ENCODE measurements around the gene JAG1.
"Not testable (repeated sequence)": the region's sequence is repeated elsewhere in the genome, so short reads cannot be mapped to it uniquely, and the experiment has no call there.

JAG1 gene

GRCh38 chr20:10634683-10635411, 39.0 kb downstream of the JAG1 start:
- DNase-seq = no peak

- no peak for DNase-seq
These were observed 39.6 kb downstream of the JAG1 start for GRCh38 chr20:10634211-10634610.

DNA sequence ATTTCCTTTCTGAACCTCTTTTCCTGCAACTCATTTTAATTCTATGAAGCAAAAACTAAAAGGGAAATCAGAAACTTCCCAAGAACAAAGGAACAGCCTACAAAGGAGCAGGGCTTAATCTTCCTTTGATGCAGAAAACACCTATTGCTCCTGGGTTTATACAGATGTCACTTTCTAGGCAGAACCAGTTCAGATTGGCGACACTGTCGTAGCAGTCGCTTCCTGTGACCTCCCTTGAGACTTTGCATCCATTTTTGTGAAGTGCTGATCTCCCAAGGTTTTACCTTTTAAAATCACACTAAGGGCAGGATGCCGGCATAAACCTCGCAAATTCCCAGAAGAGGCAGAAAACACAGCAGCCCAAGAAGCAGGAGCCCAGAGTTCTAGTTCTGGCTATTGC, 40.1 kb downstream of the JAG1 start:
- DNase-seq = no peak

GRCh38 chr20:10632721-10633509, 40.9 kb downstream of the JAG1 start:
- no peak for DNase-seq

DNA sequence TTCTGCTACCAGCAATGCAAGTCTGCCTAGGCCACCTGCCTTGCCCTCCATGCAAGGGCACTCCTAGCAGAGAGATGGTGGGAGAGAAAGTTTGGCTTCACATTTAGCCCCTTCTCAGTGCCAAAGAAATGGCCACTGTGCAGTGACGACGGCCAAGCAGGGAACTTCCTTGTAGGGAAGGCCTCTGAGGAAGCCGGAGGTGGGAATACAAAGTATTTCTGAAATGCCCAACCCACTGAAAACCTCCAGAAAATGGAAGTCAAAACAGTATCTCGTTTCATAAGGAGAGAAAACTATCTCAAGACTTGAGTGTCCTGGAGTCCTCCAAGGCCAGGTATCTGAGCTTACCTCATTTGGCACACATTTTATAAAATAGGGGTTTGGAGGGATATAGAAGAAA, 42.7 kb downstream of the JAG1 start:
- no peak for DNase-seq

GRCh38 chr20:10629946-10630650, 43.7 kb downstream of the JAG1 start:
- DNase-seq = no peak

DNA sequence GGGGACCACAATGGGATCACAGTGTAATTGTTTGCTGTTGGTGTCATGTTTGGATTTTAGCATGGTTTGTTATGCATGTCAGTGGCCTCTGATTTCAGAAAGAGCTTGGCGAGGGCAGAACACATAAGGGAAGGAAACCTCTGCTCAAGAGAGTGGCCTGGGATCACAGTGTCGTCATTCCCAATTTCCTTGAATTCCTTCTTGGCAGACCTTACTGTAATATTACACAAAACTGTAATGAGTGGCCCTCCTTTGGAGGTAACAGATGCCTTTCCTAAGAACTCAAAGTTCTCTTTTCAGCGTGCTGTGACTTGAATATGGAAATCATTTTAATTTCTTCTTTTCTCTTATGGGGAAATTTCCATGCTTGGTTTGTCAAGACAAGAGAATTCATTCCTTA, 46.9 kb downstream of the JAG1 start:
- no peak for DNase-seq

DNA sequence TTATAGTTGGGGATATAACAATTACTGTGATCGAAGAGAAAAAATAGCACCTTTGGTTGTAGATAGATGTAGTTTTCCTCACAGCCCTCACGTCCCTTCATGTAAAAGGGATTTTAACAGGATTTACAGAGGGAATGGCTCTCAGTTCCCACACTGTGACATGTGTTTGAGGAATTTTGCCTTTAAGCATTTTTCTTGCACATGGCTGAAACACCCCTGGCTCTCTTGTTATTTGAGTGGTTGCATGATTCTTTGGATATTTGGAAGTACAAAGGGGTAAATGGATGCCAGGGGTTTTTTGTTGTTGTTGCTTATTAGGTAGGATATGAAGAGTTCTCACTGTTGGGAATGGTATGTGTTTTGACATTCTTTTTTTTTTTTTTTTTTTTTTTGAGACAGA, 48.2 kb downstream of the JAG1 start:
- DNase-seq = no peak

GRCh38 chr20:10622657-10623418, 51.0 kb downstream of the JAG1 start:
- DNase-seq = no peak

DNA sequence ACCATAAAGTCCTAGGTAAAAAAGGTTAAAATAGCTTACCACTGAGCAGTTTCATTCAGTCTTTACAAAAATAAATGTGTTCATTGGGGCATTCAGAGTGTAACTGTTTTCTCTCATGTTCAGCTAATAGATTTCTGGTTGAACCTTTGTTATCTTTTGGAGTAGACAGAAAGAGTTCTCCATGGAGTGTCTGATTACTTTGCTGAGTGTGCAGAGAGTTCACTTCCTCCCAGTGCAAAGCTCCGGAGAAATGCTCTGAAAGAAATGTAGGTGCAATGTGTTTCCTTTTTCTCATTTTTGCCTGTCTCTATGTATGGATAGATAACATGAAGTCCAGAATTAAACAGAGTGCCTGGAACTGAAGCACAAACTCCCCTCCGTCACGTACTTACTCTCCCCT, 52.6 kb downstream of the JAG1 start:
- no peak for DNase-seq

DNA sequence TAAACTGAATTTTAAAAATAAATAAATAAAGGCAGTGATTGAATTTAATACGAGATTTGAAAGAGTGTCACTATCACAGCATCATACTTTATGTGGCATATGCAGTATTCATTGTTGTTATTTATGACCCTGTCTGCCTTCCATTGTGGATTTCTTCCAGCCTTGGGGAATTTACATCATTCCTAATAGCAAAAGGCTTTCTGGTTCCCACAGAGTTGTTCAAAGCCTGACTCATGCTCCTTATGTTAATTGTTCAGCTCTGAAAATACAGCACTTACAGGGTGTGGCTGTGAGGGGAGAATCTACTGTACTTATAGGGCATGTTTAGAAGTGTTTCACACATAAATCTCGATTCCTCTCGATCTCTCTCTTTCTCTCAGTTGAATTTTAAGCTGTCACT, 54.4 kb downstream of the JAG1 start:
- DNase-seq = no peak

GRCh38 chr20:10618611-10619245, 55.1 kb downstream of the JAG1 start:
- no peak for DNase-seq

DNA sequence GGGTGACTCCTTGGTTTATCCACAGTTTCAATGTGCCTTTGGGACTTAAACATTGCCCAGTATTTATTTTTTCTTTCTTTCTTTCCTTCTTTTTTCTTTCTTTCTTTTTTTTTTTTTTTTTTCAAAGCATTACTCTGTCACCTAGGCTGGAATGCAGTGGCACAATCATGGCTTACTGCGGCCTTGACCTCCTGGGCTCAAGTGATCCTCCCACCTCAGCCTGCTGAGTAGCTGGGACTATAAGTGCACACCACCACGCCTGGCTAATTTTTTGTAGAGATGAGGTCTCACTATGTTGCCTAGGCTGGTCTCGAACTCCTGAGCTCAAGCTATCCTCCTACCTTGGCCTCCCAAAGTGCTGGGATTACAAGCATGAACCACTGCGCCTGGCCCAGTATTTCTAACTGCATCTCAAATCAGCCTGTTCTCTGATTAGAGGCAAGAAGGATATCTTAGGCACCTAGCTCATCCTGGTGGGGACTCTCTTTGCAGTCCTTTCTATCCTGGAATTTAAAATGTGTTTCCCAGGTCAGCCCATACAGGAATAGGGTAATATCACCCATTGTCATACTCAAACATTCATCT, 56.2 kb downstream of the JAG1 start:
- not testable (repeated sequence) for DNase-seq

DNA sequence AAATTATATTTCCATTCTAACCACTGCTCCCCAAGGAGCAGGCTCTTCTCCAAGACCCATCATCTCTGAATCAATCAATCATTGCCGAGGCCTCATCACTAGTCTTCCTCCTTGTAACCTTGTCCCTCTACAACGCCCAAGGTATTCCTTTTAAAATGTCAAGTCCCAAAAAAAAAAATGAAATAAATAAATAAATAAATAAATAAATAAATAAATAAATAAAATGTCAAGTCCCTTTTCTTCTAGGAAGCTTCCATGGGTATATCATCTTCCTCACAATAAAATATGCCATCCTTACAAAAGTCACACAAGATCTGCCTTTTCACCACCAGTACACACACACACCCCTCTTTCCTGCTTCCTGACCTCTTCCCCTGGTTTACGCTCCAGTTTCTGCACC, 57.6 kb downstream of the JAG1 start:
- no peak for DNase-seq

GRCh38 chr20:10613911-10614310, 59.9 kb downstream of the JAG1 start:
- no peak for DNase-seq

GRCh38 chr20:10613426-10613825, 60.4 kb downstream of the JAG1 start:
- not testable (repeated sequence) for DNase-seq

DNA sequence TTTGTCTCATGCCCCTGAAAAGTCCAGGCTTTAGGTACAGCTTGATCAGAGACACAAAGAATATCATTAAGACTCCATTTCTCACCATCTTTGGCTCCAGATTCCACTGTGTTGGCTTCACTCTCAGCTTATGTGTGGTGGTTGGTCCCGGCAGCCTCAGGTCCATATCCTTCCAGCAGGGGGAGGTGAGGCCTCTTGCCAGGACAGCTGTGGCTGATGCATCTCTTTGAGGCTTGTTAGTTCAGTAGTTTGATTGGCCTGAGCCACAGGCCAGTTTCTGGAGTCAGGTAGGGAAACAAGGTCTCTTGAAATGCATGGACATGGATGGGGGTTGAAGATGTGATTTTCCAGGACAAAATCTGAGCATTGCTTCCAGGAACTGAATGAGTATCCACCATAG, 62.4 kb downstream of the JAG1 start:
- no peak for DNase-seq

GRCh38 chr20:10610251-10610650, 63.5 kb downstream of the JAG1 start:
- DNase-seq = no peak

- no peak for DNase-seq
These were observed 64.0 kb downstream of the JAG1 start for GRCh38 chr20:10609770-10610169.

GRCh38 chr20:10609276-10609675, 64.5 kb downstream of the JAG1 start:
- DNase-seq = no peak

GRCh38 chr20:10605547-10606195, 68.1 kb downstream of the JAG1 start:
- DNase-seq = no peak

Data from activated naive CD4-positive, alpha-beta T cell treated with anti-CD3 and anti-CD28 coated beads, Interleukin-2, amount 50 U/mL, for 16 hours (primary cell).